Kidney capillary endothelial cell (primary cell): ENCODE results near the gene DYRK4.

Experiments
- DNase-seq: peaks from one replicate; pipeline ENCODE4 v3.0.0-alpha.2; 2018; ENCODE audit warnings: low spot score

The DYRK4 gene

GRCh38 chr12:4626543-4626942 is 64.5 kb downstream of the DYRK4 start:
- DNase-seq = no peak

GRCh38 chr12:4628406-4628805 is 66.4 kb downstream of the DYRK4 start:
- DNase-seq = no peak

- DNase-seq = no peak
Measured at GRCh38 chr12:4630262-4630661, 68.3 kb downstream of the DYRK4 start.

- no peak for DNase-seq
Measured at GRCh38 chr12:4643747-4644146, 81.7 kb downstream of the DYRK4 start.

- DNase-seq = no peak
Measured at GRCh38 chr12:4645023-4645422, 83.0 kb downstream of the DYRK4 start.

GRCh38 chr12:4648104-4648500 is 86.1 kb downstream of the DYRK4 start:
- no peak for DNase-seq

GRCh38 chr12:4648501-4649357 is 86.7 kb downstream of the DYRK4 start, which contains the start of the genes AKAP3 and NDUFA9:
AKAP3 (minus strand) TSS chr12:4649051; CDS start chr12:4638196, 10,855 bp downstream.
NDUFA9 (plus strand) TSS chr12:4649114; CDS start chr12:4649127, 13 bp downstream.
- DNase-seq = peak; percentile 85

- DNase-seq = no peak
Measured at GRCh38 chr12:4649358-4649661, 87.3 kb downstream of the DYRK4 start.

GRCh38 chr12:4653257-4653656 is 91.2 kb downstream of the DYRK4 start:
- DNase-seq = no peak

- DNase-seq = no peak
Measured at GRCh38 chr12:4653691-4654090, 91.7 kb downstream of the DYRK4 start.
